ENCODE results near the gene SYNDIG1L. TPM values are rescaled to one million over a fixed set of nuclear protein-coding genes. Genes with fewer than 3 reads are reported as not detected.
A peak's percentile ranks its signal among the peaks of the same experiment; 100 is the strongest.

The SYNDIG1L gene
- polyA plus RNA-seq, 1 donor (not counting 4 experiments of a cell fraction or from before 2014, with no cell fraction given), result not detected

DNA sequence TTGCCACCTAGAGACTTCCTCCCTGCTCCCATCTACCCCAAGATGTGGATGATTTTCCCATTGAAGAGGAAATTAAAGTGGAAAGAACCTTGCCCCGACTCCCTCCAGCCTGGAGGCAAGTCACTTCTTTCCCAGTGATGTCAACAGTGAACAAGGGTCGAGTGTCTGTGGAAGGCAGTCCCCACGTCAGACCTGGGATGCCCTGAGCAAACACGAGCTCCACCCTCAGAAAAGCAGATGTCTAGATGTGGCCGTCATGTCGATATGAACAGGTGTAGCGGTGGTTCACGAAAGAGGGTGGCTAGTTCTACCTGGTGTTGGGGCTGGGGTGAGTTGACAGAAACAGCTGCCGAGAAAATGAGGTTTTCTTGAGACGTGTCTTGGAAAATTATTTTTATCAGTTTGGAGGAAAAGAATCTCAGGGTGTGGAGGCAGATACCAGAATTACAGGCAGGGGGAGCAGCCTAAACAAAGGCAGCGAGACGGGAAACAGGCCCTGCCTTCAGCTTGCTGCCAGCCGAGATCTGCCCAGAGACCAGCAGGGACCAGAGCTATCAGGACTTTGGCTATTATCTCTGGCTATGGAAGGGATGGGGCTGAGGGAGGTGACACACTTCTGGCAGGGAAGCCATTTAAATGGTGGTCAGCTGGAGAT, 25.9 kb downstream of the SYNDIG1L start:
- H4K20me1 ChIP-seq (ENCODE audit: control insufficient read depth, extremely low read depth, insufficient read depth, low read length), result no peaks in the 10 kb centered on the region
- H3K9me1 ChIP-seq (ENCODE audit: control insufficient read depth, extremely low read depth, insufficient read depth, low read length), result no peaks in the 10 kb centered on the region
- H3K9ac ChIP-seq (ENCODE audit: control insufficient read depth, extremely low read depth, insufficient read depth, low read length), result no peak overlapping the region
- peaks cover 9% of the 10 kb centered on the region for H3K4me1 ChIP-seq (ENCODE audit: control insufficient read depth, extremely low read depth, insufficient read depth, low read length)
- peaks cover 48% of the 10 kb centered on the region for H3K27me3 ChIP-seq (ENCODE audit: control insufficient read depth, extremely low read depth, insufficient read depth, low read length)
- no peak overlapping the region for H2AFZ ChIP-seq (ENCODE audit: control insufficient read depth, low read length)
- DNase-seq (ENCODE audit: low read depth, low spot score) (no peak), FAIRE-seq (no peak)
- H3K4me3 ChIP-seq (ENCODE audit: control insufficient read depth in 2 of 3, extremely low read depth in 1 of 3, insufficient read depth in 2 of 3, low read depth in 1 of 3, low read length in 3 of 3), result no peak overlapping the region
- TF ChIP-seq, protein P1, sequence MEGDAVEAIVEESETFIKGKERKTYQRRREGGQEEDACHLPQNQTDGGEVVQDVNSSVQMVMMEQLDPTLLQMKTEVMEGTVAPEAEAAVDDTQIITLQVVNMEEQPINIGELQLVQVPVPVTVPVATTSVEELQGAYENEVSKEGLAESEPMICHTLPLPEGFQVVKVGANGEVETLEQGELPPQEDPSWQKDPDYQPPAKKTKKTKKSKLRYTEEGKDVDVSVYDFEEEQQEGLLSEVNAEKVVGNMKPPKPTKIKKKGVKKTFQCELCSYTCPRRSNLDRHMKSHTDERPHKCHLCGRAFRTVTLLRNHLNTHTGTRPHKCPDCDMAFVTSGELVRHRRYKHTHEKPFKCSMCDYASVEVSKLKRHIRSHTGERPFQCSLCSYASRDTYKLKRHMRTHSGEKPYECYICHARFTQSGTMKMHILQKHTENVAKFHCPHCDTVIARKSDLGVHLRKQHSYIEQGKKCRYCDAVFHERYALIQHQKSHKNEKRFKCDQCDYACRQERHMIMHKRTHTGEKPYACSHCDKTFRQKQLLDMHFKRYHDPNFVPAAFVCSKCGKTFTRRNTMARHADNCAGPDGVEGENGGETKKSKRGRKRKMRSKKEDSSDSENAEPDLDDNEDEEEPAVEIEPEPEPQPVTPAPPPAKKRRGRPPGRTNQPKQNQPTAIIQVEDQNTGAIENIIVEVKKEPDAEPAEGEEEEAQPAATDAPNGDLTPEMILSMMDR (optimal IDR thresholded peaks at IDR 0.05 in 1 of 3, IDR thresholded peaks at IDR 0.05 in 1 of 3, conservative IDR thresholded peaks at IDR 0.05 in 1 of 3; ENCODE audit: extremely low read depth in 1 of 3, insufficient read depth in 2 of 3, low read length in 3 of 3), result peak in 1 of 3 experiments; percentile 15
- no peak for TF ChIP-seq EZH2 (IDR thresholded peaks at IDR 0.05; ENCODE audit: low read length)
- H3K4me2 ChIP-seq (ENCODE audit: control insufficient read depth, extremely low read depth, insufficient read depth, low read depth, low read length), result no peak overlapping the region
- dilution Hi-C loops (cut with MboI; ENCODE audit: extremely low pct_ligation_motif_present, low sequenced_read_pairs), result no loop called here
- no peak overlapping the region for H3K27ac ChIP-seq (ENCODE audit: control insufficient read depth, insufficient read depth, low read length)
- H3K9me3 ChIP-seq (ENCODE audit: control insufficient read depth, low read depth, low read length), result no peaks in the 10 kb centered on the region
- H3K36me3 ChIP-seq (ENCODE audit: control insufficient read depth in 2 of 2, extremely low read depth in 1 of 2, insufficient read depth in 2 of 2, low read length in 2 of 2), result no peaks in the 10 kb centered on the region
- no peaks in the 10 kb centered on the region for H3K79me2 ChIP-seq (ENCODE audit: control insufficient read depth, insufficient read depth, low read length)

DNA sequence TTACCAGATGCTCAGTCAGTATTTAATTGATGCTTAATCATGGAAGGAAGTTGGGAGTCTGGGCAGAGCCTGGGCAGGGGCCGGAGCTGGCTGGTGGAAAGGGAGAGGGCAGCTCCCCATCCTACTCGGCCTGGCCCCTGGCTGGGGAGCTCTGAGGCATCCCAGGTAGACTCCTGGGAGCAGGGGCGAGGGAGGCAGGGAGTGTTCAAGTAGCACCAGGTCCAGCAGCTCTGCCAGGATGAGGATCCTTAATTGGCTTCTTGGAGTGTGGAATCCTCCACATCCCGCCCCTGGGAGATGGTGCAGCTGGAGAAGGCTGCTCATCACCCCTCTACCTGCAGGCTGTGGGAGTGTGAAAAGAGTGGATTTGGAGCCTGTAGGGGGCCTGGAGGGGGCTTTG, 30.9 kb downstream of the SYNDIG1L start:
- dilution Hi-C loops (cut with MboI; ENCODE audit: extremely low pct_ligation_motif_present, low sequenced_read_pairs), result no loop called here

More for the DNA sequence above, 30.9 kb downstream of the SYNDIG1L start:
- no peak for TF ChIP-seq EZH2 (IDR thresholded peaks at IDR 0.05; ENCODE audit: low read length)
- TF ChIP-seq, protein P1 (optimal IDR thresholded peaks at IDR 0.05 in 1 of 3, IDR thresholded peaks at IDR 0.05 in 1 of 3, conservative IDR thresholded peaks at IDR 0.05 in 1 of 3; ENCODE audit: extremely low read depth in 1 of 3, insufficient read depth in 2 of 3, low read length in 3 of 3), result no peak
- no peak overlapping the region for H3K4me3 ChIP-seq (ENCODE audit: control insufficient read depth in 2 of 3, extremely low read depth in 1 of 3, insufficient read depth in 2 of 3, low read depth in 1 of 3, low read length in 3 of 3)
- no peaks in the 10 kb centered on the region for H4K20me1 ChIP-seq (ENCODE audit: control insufficient read depth, extremely low read depth, insufficient read depth, low read length)
- no peak overlapping the region for H2AFZ ChIP-seq (ENCODE audit: control insufficient read depth, low read length)
- FAIRE-seq (no peak), DNase-seq (ENCODE audit: low read depth, low spot score) (no peak)
- H3K79me2 ChIP-seq (ENCODE audit: control insufficient read depth, insufficient read depth, low read length), result no peaks in the 10 kb centered on the region
- no peaks in the 10 kb centered on the region for H3K9me3 ChIP-seq (ENCODE audit: control insufficient read depth, low read depth, low read length)
- H3K27me3 ChIP-seq (ENCODE audit: control insufficient read depth, extremely low read depth, insufficient read depth, low read length), result peaks cover 37% of the 10 kb centered on the region
- H3K4me2 ChIP-seq (ENCODE audit: control insufficient read depth, extremely low read depth, insufficient read depth, low read depth, low read length), result no peak overlapping the region
- H3K9ac ChIP-seq (ENCODE audit: control insufficient read depth, extremely low read depth, insufficient read depth, low read length), result no peak overlapping the region
- H3K4me1 ChIP-seq (ENCODE audit: control insufficient read depth, extremely low read depth, insufficient read depth, low read length), result no peaks in the 10 kb centered on the region
- no peaks in the 10 kb centered on the region for H3K36me3 ChIP-seq (ENCODE audit: control insufficient read depth in 2 of 2, extremely low read depth in 1 of 2, insufficient read depth in 2 of 2, low read length in 2 of 2)
- no peaks in the 10 kb centered on the region for H3K9me1 ChIP-seq (ENCODE audit: control insufficient read depth, extremely low read depth, insufficient read depth, low read length)
- no peak overlapping the region for H3K27ac ChIP-seq (ENCODE audit: control insufficient read depth, insufficient read depth, low read length)
